HG03571 (cell line): Measurements from ENCODE around the gene CELF2.

Experiments
- ATAC-seq: cut with Tn5 transposase; IDR thresholded peaks from one replicate; pipeline ENCODE4 v1.9.1; 2021; ENCODE audit not compliant: unreplicated experiment

Gene CELF2

DNA sequence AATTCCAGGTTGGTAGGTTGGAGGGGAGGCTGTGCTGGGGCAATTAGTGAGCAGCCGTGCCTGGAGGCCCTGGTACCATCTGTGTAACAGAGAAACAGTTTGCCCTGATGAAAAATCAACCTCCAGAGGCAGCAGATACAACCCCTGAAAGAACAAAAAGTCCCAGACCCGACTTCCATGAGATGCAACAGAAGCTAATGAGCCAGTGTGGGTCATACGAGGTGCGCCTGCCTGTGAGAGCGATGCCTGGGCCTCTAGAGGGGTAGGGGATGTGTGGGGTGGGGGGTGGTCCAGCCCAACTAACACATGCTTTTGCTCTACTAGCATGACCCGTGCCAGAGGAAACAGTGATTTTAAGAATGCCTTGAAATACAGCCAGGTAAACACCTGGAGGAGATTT is 39.3 kb downstream of the CELF2 start:
- no peak for ATAC-seq

GRCh38 chr10:11057448-11057847 is 39.8 kb downstream of the CELF2 start:
- no peak for ATAC-seq

DNA sequence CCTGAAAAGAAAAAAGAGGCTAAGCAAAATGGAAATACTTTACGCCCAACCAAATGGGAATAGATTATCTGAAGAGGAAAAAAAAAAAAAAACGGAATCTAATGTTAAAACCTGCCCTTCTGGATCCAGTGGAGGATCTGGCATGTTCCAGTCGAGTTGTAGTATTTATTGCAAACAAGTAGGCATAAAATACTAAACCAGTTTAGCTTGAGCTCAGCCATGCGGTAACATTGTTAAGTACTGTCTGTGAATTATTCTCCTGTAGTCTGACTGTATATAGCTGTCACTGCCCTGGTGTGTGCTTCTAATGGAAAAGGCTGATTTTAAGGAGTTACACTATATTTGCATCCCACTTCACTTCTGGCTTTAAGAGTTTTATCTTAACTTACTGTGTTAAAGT is 40.3 kb downstream of the CELF2 start:
- ATAC-seq: no peak

- no peak for ATAC-seq
These were observed 41.3 kb downstream of the CELF2 start for GRCh38 chr10:11058965-11059364.

- ATAC-seq: no peak
These were observed 46.2 kb downstream of the CELF2 start for GRCh38 chr10:11063856-11064255.

GRCh38 chr10:11064832-11065231 is 47.2 kb downstream of the CELF2 start:
- ATAC-seq: no peak

GRCh38 chr10:11065567-11065966 is 47.9 kb downstream of the CELF2 start:
- no peak for ATAC-seq

GRCh38 chr10:11066520-11066919 is 48.8 kb downstream of the CELF2 start:
- ATAC-seq: no peak

DNA sequence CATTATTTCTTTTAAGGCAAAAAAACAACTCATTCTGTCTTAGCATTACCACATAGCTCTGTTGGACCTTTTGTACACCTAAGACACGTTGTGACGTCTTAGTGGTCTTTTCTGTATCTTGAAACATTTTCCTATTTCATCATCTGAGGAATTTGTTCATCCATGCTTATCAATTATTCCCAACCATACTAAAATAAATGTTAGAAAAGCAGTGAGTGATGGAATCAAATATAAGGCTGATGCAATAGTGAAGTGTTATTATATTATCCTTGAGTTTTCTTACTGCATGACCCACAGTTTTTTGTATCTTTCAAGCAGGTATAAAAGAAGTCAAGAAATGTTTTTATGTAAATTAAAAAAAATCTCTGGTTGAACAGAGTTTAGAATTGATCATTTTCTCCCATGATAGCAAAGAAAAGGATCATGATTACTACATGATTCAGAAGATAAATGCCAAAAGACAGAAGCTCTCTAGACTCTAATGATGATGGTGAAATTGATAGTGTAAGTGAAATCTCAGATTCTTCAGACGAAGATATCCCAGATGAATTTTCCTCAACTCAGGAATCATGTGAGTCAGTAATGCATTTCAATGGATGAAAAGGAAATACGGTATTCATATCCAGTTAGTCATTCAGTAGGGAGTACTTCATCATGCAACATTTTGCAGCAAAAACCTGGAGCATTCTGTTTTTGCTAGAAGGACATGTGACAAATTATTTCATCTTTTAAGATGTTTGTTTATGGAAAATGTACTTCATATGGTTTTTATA is 51.4 kb downstream of the CELF2 start:
- no peak for ATAC-seq

- no peak for ATAC-seq
These were observed 55.7 kb downstream of the CELF2 start for GRCh38 chr10:11073410-11073809.

- no peak for ATAC-seq
These were observed 57.0 kb downstream of the CELF2 start for GRCh38 chr10:11074536-11075267.

- ATAC-seq: no peak
These were observed 58.5 kb downstream of the CELF2 start for GRCh38 chr10:11076221-11076620.

- ATAC-seq: no peak
These were observed 62.9 kb downstream of the CELF2 start for GRCh38 chr10:11080564-11080984.

DNA sequence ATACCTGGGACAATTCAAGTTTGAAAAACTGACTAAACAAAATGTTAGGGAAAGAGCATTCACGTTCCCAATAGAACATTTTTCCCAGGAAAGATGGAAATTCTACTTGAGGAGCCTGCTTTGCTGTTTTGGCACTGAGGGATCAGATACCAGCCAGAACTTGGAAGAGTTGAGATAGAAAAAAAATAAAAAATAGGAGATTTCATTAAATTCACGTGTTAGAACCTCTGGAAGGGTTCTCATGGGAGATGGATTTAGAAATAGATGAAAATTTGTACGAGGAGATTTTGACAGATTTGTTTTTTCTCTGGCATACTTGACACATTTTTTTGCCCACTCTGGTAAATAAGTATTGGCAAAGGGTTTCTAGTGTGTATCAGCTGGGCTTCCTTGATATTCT is 63.7 kb downstream of the CELF2 start:
- ATAC-seq: no peak

DNA sequence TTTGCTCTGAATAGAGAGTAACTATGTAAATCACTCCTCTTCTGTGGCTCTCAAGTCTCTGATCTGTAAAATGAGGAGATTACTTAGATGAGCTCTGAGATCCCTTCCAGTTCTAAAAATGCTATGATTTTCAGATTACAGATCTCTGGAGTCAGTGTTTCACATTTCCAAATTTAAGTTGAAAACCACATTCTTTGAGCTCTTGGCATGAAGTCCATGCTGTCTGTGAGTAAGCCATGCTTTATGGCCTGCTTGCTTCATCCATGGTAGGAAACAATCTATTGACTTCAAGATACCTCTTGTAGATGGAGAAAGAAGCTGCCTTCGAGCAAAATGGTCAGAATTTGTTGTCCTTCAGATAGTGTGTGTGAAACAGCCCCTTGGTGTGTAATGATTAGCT is 64.9 kb downstream of the CELF2 start:
- no peak for ATAC-seq

DNA sequence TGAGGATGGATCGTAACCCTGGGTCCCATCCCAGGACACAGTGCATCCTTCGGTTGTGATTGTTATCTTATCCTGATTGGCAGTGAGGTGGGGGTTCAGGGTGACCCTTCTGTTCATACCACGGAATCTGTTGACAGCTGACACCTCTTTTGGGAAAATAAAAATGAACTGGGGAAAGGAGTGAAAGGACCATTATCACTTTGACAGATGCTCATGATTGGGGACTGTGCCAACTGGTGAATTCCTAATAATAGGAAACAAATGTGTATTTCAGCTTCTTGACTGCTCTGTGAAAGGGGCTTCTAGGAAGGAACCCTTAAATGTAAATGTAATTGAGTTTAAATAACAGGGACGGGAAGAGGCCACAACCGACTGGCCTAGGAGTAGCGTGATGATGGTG is 65.4 kb downstream of the CELF2 start:
- ATAC-seq: no peak

- ATAC-seq: no peak
These were observed 67.9 kb downstream of the CELF2 start for GRCh38 chr10:11085545-11085944.

DNA sequence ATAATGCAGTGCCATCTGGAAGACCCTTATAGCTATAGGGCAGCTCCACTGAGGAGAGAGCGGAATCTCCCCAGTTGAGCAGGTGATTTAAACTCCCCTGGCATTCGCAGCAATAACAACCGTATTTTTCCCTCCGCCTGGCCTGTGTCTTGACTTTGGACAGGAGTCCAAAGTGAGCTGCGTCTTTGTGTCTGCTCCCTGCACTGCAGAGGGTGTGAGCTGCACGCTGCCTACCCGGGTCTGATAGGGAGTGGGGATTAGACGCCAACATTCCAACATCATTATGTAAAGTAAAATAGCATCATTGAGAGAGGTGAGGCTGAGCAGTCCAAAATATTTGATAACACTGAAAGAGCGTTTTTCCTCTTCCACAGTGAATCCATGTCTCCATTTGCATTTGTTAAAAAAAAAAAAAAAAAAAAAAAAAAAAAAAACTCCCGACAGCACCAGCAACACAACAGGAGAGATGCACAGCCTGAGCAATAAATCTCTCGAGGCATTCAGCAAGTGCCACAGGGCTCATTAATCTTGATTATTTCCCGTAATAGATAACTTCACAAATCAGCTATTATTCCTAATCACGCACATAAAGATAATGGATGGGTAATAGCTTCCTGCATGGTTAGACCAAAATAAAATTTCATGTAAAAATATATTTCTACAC is 68.6 kb downstream of the CELF2 start:
- ATAC-seq: no peak

- no peak for ATAC-seq
These were observed 69.7 kb downstream of the CELF2 start for GRCh38 chr10:11087372-11087771.

GRCh38 chr10:11088709-11089108 is 71.0 kb downstream of the CELF2 start:
- ATAC-seq: no peak

GRCh38 chr10:11089272-11089671 is 71.6 kb downstream of the CELF2 start:
- ATAC-seq: no peak

- no peak for ATAC-seq
These were observed 73.9 kb downstream of the CELF2 start for GRCh38 chr10:11091517-11092102.
